Naive thymus-derived CD8-positive, alpha-beta T cell (primary cell): Measurements from ENCODE around the gene CPNE2. TPM values are rescaled to one million over a fixed set of nuclear protein-coding genes. Genes with fewer than 3 reads are reported as not detected.
"Not testable (repeated sequence)": the region's sequence is repeated elsewhere in the genome, so short reads cannot be mapped to it uniquely, and the experiment has no call there.

Experiments used
- ATAC-seq, 2 donors: fragments of 150-1000 bp; cut with Tn5 transposase in 1 of 2; sonication (Bioruptor Pico), chemical (Tn5 transposase) in 1 of 2; 1 replicate in 1 of 2; 2 replicates in 1 of 2; pipeline ENCODE4 v1.10.0; 2021; ENCODE audit warnings: mild to moderate bottlenecking in 2 of 2, moderate library complexity in 2 of 2
- POLR2A ChIA-PET: fragments of 350-600 bp; sonication (Branson Sonifier 250); formaldehyde crosslinking; loops from one replicate; lab custom pipeline; 2021; ENCODE audit warnings: antibody characterized with exemption; lab: Charles Lee
- DNase-seq, 10 donors: peaks; one replicate each; pipeline versions ENCODE4 v3.0.0 to v3.0.0-alpha.2; 2020 to 2022
- H3K27ac Mint-ChIP-seq, 10 donors: one replicate each; pipeline ENCODE4 v1.8.0; 2020 to 2022; ENCODE audit warnings: mild to moderate bottlenecking in 10 of 10, mixed read lengths in 10 of 10, moderate library complexity in 4 of 10, inconsistent platforms in 1 of 10
- H3K27me3 Mint-ChIP-seq, 5 donors: one replicate each; pipeline ENCODE4 v1.8.0; 2021 to 2022; ENCODE audit warnings: mixed read lengths in 5 of 5
- H3K36me3 Mint-ChIP-seq, 3 donors: one replicate each; pipeline ENCODE4 v1.8.0; 2020 to 2022; ENCODE audit warnings: mixed read lengths in 3 of 3, mild to moderate bottlenecking in 2 of 3, inconsistent platforms in 1 of 3
- H3K4me1 Mint-ChIP-seq, 4 donors: one replicate each; pipeline ENCODE4 v1.8.0; 2021 to 2022; ENCODE audit warnings: mixed read lengths in 4 of 4
- H3K4me3 Mint-ChIP-seq, 10 donors: one replicate each; pipeline ENCODE4 v1.8.0; 2020 to 2022; ENCODE audit warnings: mild to moderate bottlenecking in 10 of 10, mixed read lengths in 10 of 10, moderate library complexity in 6 of 10, inconsistent platforms in 1 of 10
- H3K9me3 Mint-ChIP-seq, 9 donors: one replicate each; pipeline ENCODE4 v1.8.0; 2020 to 2022; ENCODE audit warnings: mixed read lengths in 9 of 9, mild to moderate bottlenecking in 3 of 9, inconsistent platforms in 1 of 9, moderate library complexity in 1 of 9
- polyA plus RNA-seq, 3 donors: library from polyadenylated mRNA; unstranded; fragments of 300-500 nt; fragmentation: Illumina TruSeq; gene quantifications; one replicate each; pipeline ENCODE4 v1.2.3, GENCODE V29; 2021
- total RNA-seq, 8 experiments: library from RNA in 2 of 8; stranded (reverse) in 2 of 8; gene quantifications; one replicate each; pipeline ENCODE4 v1.2.3 and lab custom pipeline; 2021 to 2026

CPNE2 gene
- total and polyA plus RNA-seq, 5 experiments from 2014 or later = 9.6 to 60.4 (median 26.8) TPM

DNA sequence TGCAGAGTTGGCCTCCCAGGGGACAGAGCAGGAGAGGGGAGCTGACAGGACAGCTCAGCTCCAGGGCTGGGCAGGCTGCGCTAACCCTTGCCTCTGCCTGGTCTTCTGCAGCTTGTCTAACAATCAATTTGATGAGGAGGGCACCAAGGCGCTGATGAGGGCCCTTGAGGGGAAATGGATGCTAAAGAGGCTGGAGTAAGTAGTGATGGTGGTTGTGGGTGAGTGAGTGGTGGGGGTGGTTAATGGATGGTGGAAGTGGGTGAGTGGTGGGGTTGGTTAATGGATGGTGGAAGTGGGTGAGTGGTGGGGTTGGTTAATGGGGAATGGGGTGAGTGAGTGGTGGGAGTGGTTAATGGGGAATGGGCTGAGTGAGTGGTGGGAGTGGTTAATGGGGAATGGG lies 22.0 kb upstream of the CPNE2 start:
- DNase-seq = peak in 1 of 10 donors; percentile 40
- ATAC-seq = no peak
- Mint-ChIP-seq H3K4me1 (peaks cover 11 to 46% (median 32%) of the 10 kb centered on the region in 4 donors), H3K9me3 (peaks cover 0 to 2% (median 0%) of the 10 kb centered on the region in 9 donors), H3K27ac (peak overlapping the region; percentile 57 to 93 (median 86)), H3K27me3 (no peaks in the 10 kb centered on the region), H3K4me3 (peak overlapping the region in 1 of 10 donors; percentile 74), H3K36me3 (peaks cover 0 to 89% (median 15%) of the 10 kb centered on the region in 3 donors)
- POLR2A ChIA-PET = no interaction called here

DNA sequence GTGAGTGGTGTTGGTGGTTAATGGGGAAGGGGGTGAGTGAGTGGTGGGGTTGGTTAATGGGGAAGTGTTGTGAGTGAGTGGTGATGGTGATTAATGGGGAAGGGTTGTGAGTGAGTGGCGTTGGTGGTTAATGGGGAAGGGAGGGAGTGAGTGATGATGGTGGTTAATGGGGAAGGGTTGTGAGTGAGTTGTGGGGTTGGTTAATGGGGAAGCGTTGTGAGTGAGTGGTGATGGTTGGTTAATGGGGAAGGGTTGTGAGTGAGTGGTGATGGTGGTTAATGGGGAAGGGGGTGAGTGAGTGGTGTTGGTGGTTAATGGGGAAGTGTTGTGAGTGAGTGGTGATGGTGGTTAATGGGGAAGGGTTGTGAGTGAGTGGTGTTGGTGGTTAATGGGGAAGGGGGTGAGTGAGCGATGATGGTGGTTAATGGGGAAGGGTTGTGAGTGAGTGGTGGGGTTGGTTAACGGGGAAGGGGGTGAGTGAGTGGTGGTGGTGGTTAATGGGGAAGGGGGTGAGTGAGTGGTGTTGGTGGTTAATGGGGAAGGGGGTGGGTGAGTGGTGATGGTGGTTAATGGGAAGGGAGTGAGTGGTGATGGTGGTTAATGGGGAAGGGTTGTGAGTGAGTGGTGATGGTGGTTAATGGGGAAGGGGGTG lies 21.2 kb upstream of the CPNE2 start:
- peak overlapping the region in 1 of 10 donors; percentile 74 for H3K4me3 Mint-ChIP-seq
- H3K9me3 Mint-ChIP-seq, POLR2A ChIA-PET, H3K27me3 Mint-ChIP-seq, ATAC-seq: not testable (repeated sequence)
- H3K36me3 Mint-ChIP-seq = peaks cover 0 to 90% (median 15%) of the 10 kb centered on the region in 3 donors
- DNase-seq = peak in 2 of 10 donors; percentile 24 to 45
- H3K4me1 Mint-ChIP-seq = peaks cover 11 to 46% (median 32%) of the 10 kb centered on the region in 4 donors
- peak overlapping the region in 4 of 10 donors; percentile 63 to 94 (median 81) for H3K27ac Mint-ChIP-seq

DNA sequence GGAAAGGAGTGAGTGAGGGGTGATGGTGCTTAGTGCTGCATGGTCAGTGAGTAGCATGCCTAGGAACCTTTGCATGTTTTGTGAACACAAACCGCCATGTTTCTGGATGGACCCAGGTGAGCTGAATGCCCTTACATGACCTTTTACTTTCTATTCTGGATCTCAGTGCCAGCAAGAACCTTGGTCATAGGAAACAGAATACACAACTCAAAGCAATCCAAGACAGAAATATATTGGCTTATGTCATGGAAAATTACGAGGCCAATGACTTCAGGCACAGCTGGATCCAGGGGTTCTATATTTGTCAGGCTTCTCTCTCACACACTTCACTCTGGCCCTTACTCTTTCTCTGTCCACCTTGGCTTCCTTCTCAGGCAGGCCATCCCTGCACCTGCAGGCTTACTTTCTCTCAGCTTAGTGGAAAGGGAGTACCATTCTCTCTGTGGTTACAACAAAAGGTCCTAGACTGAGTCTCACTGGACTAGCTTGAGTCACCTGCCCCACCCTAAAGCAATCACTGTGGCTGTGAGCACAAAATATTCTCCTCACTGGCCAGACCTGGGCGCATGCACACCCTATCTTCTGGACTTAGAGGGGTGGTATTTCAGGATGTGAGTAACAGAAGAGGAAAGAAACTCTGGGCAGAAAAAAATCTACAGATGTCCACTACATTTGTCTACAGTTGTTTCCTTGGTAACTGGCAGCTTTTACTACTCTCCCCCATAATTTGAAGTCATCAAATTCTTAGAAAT lies 20.4 kb upstream of the CPNE2 start:
- peak in 1 of 10 donors; percentile 32 for DNase-seq
- no peak for ATAC-seq
- Mint-ChIP-seq H3K27ac (peak overlapping the region; percentile 63 to 94 (median 86)), H3K4me3 (no peak overlapping the region), H3K36me3 (peaks cover 0 to 94% (median 15%) of the 10 kb centered on the region in 3 donors), H3K9me3 (peaks cover 0 to 2% (median 0%) of the 10 kb centered on the region in 9 donors), H3K27me3 (no peaks in the 10 kb centered on the region), H3K4me1 (peaks cover 11 to 51% (median 28%) of the 10 kb centered on the region in 4 donors)
- POLR2A ChIA-PET = no interaction called here

GRCh38 chr16:57072616-57073275 lies 19.6 kb upstream of the CPNE2 start:
- ATAC-seq = no peak
- POLR2A ChIA-PET = interaction anchor here (1.0 to 1.1 kb wide), 2 partner anchors 11 to 45 kb away, joined by 3 read pairs; no protein-coding TSS in a partner anchor
- H3K4me3 Mint-ChIP-seq = peak overlapping the region in 1 of 10 donors; percentile 26

GRCh38 chr16:57077714-57078113 lies 14.7 kb upstream of the CPNE2 start:
- no peaks in the 10 kb centered on the region for H3K27me3 Mint-ChIP-seq
- peak overlapping the region in 3 of 10 donors; percentile 40 to 80 (median 63) for H3K27ac Mint-ChIP-seq
- POLR2A ChIA-PET = interaction anchor here (0.5 to 0.8 kb wide), 4 partner anchors 9 to 111 kb away, joined by 3 to 4 read pairs (median 3); no protein-coding TSS in a partner anchor
- H3K4me3 Mint-ChIP-seq = no peak overlapping the region
- ATAC-seq = no peak
- H3K36me3 Mint-ChIP-seq = peaks cover 0 to 84% (median 6%) of the 10 kb centered on the region in 3 donors
- no peak for DNase-seq
- no peaks in the 10 kb centered on the region for H3K9me3 Mint-ChIP-seq
- H3K4me1 Mint-ChIP-seq = peaks cover 0 to 5% (median under 1%) of the 10 kb centered on the region in 4 donors

More at GRCh38 chr16:57072616-57073275, 19.6 kb upstream of the CPNE2 start:
- peak overlapping the region; percentile 63 to 94 (median 85) for H3K27ac Mint-ChIP-seq
- peaks cover 0 to 94% (median 15%) of the 10 kb centered on the region in 3 donors for H3K36me3 Mint-ChIP-seq
- peak in 1 of 10 donors; percentile 10 for DNase-seq
- H3K9me3 Mint-ChIP-seq = peaks cover 0 to 2% (median 0%) of the 10 kb centered on the region in 9 donors
- peaks cover 11 to 51% (median 26%) of the 10 kb centered on the region in 4 donors for H3K4me1 Mint-ChIP-seq
- H3K27me3 Mint-ChIP-seq = no peaks in the 10 kb centered on the region

DNA sequence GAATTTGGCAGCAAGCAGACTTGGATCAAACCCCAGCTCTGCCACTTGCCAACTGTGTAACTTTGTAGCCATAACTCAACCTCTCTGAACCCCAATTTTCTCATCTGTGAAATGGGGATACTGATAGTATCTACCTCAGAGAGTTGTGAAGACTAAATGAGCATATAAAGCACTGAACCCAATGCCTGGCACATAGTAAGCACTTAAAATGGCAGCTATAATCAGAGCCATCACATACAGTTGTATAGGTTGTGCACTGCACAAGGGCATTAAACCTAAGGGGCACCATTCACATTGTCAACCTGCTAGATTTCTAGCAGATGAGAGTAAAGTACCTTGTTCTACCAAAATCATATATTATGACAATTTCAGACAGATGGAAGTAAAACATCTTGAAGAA lies 10.6 kb upstream of the CPNE2 start:
- no peaks in the 10 kb centered on the region for H3K9me3 Mint-ChIP-seq
- H3K4me1 Mint-ChIP-seq = peaks cover 7 to 18% (median 15%) of the 10 kb centered on the region in 4 donors
- peaks cover 0 to 52% (median 3%) of the 10 kb centered on the region in 3 donors for H3K36me3 Mint-ChIP-seq

GRCh38 chr16:57082664-57083063 lies 9.7 kb upstream of the CPNE2 start:
- Mint-ChIP-seq H3K9me3 (no peaks in the 10 kb centered on the region), H3K4me1 (peaks cover 9 to 16% (median 15%) of the 10 kb centered on the region in 4 donors), H3K27me3 (no peaks in the 10 kb centered on the region), H3K4me3 (no peak overlapping the region), H3K36me3 (peaks cover 0 to 44% (median 3%) of the 10 kb centered on the region in 3 donors), H3K27ac (peak overlapping the region in 7 of 10 donors; percentile 65 to 99 (median 97))
- no peak for ATAC-seq
- DNase-seq = no peak
- POLR2A ChIA-PET = interaction anchor here (0.7 to 2.0 kb wide), 5 partner anchors 11 to 62 kb away, joined by 3 to 12 read pairs (median 3); partner anchors contain the start of gene CPNE2

More for the DNA sequence above, 10.6 kb upstream of the CPNE2 start:
- DNase-seq = no peak
- no peaks in the 10 kb centered on the region for H3K27me3 Mint-ChIP-seq
- H3K27ac Mint-ChIP-seq = peak overlapping the region in 6 of 10 donors; percentile 24 to 99 (median 48)
- ATAC-seq = no peak
- H3K4me3 Mint-ChIP-seq = no peak overlapping the region
- POLR2A ChIA-PET = interaction anchor here (0.9 kb wide), 1 partner anchor 61 kb away, joined by 3 read pairs; no protein-coding TSS in a partner anchor

GRCh38 chr16:57083485-57084126 lies 8.8 kb upstream of the CPNE2 start:
- H3K36me3 Mint-ChIP-seq = peaks cover 0 to 41% (median 3%) of the 10 kb centered on the region in 3 donors
- no peaks in the 10 kb centered on the region for H3K9me3 Mint-ChIP-seq
- ATAC-seq = peak; percentile 25 to 27
- H3K4me1 Mint-ChIP-seq = peaks cover 9 to 16% (median 15%) of the 10 kb centered on the region in 4 donors
- POLR2A ChIA-PET = interaction anchor here (0.9 to 2.4 kb wide), 9 partner anchors 10 to 118 kb away, joined by 3 to 13 read pairs (median 4); partner anchors contain the start of genes CPNE2, NLRC5, PSME3IP1 and RSPRY1
- no peaks in the 10 kb centered on the region for H3K27me3 Mint-ChIP-seq
- DNase-seq = no peak
- H3K4me3 Mint-ChIP-seq = peak overlapping the region in 3 of 10 donors; percentile 10 to 44 (median 11)
- peak overlapping the region; percentile 78 to 99 (median 96) for H3K27ac Mint-ChIP-seq

DNA sequence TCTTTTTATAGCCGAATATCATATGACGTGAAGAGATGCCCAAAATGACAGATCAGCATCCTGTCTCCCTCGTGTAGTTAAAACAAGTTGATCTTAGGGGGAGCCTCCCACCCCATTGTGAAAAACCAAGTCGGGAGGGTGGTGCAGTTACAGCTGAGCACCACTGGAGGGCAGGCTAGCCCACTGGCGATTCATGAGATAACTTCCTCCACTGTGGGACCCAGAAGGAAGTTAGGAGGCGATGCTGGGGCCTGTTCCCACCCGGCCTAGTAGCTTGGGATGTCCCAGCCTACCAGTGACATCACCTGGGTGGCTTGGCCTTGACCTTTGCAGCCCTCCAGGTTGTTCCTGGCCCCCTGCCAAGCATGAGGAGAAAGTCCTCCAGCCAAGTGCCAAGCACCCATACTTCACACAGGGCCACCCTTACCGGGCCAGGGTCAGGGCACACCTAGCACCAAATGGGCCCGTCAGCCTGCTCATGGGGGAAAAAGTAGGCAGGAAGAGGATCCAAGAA lies 8.1 kb upstream of the CPNE2 start:
- DNase-seq = peak; percentile 69 to 89 (median 82)
- Mint-ChIP-seq H3K36me3 (peaks cover 0 to 35% (median 3%) of the 10 kb centered on the region in 3 donors), H3K4me3 (peak overlapping the region in 1 of 10 donors; percentile 44), H3K27ac (peak overlapping the region; percentile 78 to 99 (median 96)), H3K9me3 (no peaks in the 10 kb centered on the region), H3K27me3 (no peaks in the 10 kb centered on the region), H3K4me1 (peaks cover 9 to 17% (median 15%) of the 10 kb centered on the region in 4 donors)
- peak; percentile 78 to 92 for ATAC-seq
- POLR2A ChIA-PET = interaction anchor here (0.5 to 2.6 kb wide), 15 partner anchors 9 to 398 kb away, joined by 3 to 13 read pairs (median 4); partner anchors contain the start of genes CIAPIN1, COQ9, CPNE2 and NLRC5

- no peak for ATAC-seq
- POLR2A ChIA-PET = interaction anchor here (0.5 to 2.6 kb wide), 10 partner anchors 23 to 397 kb away, joined by 3 to 13 read pairs (median 4); partner anchors contain the start of genes CIAPIN1, COQ9 and NLRC5
- Mint-ChIP-seq H3K27me3 (no peaks in the 10 kb centered on the region), H3K9me3 (no peaks in the 10 kb centered on the region), H3K36me3 (peaks cover 0 to 28% (median 0%) of the 10 kb centered on the region in 3 donors), H3K4me3 (peak overlapping the region in 2 of 10 donors; percentile 20 to 41), H3K4me1 (peaks cover 9 to 16% (median 15%) of the 10 kb centered on the region in 4 donors), H3K27ac (peak overlapping the region; percentile 2 to 99 (median 73))
- peak in 1 of 10 donors; percentile 18 for DNase-seq
Observed at GRCh38 chr16:57084996-57085395, 7.4 kb upstream of the CPNE2 start.

DNA sequence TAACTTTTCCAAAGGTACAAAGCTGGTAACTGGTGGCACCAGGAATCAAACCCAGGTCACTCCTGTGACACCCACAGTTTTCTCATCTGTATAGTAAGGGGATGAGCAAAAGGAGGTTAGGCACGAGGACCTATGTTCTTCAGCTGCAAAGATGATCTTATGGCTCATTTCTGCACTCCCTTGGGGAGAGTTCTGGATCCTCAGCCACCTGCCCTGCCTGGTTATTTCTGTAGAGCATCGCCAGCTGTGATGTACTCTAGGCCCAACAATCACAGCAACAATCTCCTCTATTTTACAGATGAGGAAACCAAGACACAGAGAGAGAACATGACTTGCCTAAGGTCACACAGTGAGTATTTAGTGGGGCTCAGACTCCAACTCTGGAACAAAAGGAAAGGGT lies 5.4 kb upstream of the CPNE2 start:
- peaks cover 13 to 24% (median 22%) of the 10 kb centered on the region in 4 donors for H3K4me1 Mint-ChIP-seq
- peak overlapping the region in 4 of 10 donors; percentile 40 to 83 (median 50) for H3K27ac Mint-ChIP-seq
- ATAC-seq = no peak
- H3K9me3 Mint-ChIP-seq = no peaks in the 10 kb centered on the region
- peaks cover 0 to 3% (median 0%) of the 10 kb centered on the region in 5 donors for H3K27me3 Mint-ChIP-seq
- H3K36me3 Mint-ChIP-seq = peaks cover 0 to 15% (median 0%) of the 10 kb centered on the region in 3 donors
- no peak overlapping the region for H3K4me3 Mint-ChIP-seq
- DNase-seq = peak in 1 of 10 donors; percentile 13
- POLR2A ChIA-PET = interaction anchor here (0.9 to 1.0 kb wide), 2 partner anchors 78 to 111 kb away, joined by 3 to 4 read pairs; no protein-coding TSS in a partner anchor
